Body of pancreas (tissue), 4 donors: ENCODE results near the gene LMNTD1. TPM values are rescaled to one million over a fixed set of nuclear protein-coding genes. Genes with fewer than 3 reads are reported as not detected.

ENCODE experiments used
- ATAC-seq: fragments of 150-250 bp; one replicate; pipeline ENCODE4 v1.9.1; 2016
- DNase-seq, 4 donors: peaks; one replicate each; pipeline ENCODE4 v3.0.0-alpha.2; 2019
- H3K27ac ChIP-seq, 4 donors: fragments of 200-600 bp; sonication (generic); 1 replicate in 3 of 4; 2 replicates in 1 of 4; pipeline versions ENCODE4 v1.5.1 to v1.6.1; 2016 to 2019; ENCODE audit warnings: mild to moderate bottlenecking in 1 of 4, mixed read lengths in 1 of 4, moderate library complexity in 1 of 4
- H3K27me3 ChIP-seq, 2 donors: fragments of 200-600 bp; sonication (generic); one replicate each; pipeline ENCODE4 v1.6.0; 2016; ENCODE audit warnings: mild to moderate bottlenecking in 1 of 2
- H3K36me3 ChIP-seq, 2 donors: fragments of 200-600 bp; sonication (generic); replicated peaks in 1 of 2; 2 replicates each; pipeline ENCODE4 v1.5.1; 2016; ENCODE audit warnings: low read depth in 2 of 2; ENCODE audit not compliant: insufficient read depth in 1 of 2
- H3K4me1 ChIP-seq: fragments of 200-600 bp; sonication (generic); one replicate; pipeline ENCODE4 v1.6.0; 2016
- H3K4me3 ChIP-seq, 2 donors: fragments of 200-600 bp; sonication (generic); 1 replicate in 1 of 2; 2 replicates in 1 of 2; pipeline ENCODE4 v1.5.1; 2016 to 2019
- H3K9me3 ChIP-seq, 3 donors: fragments of 200-600 bp; sonication (generic); 1 replicate in 2 of 3; 2 replicates in 1 of 3; pipeline ENCODE4 v1.5.1; 2016
- POLR2A ChIP-seq, 3 donors: fragments of 450-650 bp; IDR thresholded peaks; one replicate each; pipeline ENCODE4 v1.6.1; 2016; ENCODE audit warnings: antibody characterized with exemption in 3 of 3, mild to moderate bottlenecking in 2 of 3
- WGBS, 2 donors: methylation state at CpG; one replicate each; pipeline ENCODE4 v1.1.5; 2017; 5-methylcytosine and 5-hydroxymethylcytosine counted together
- intact Hi-C: fragments of 100-400 bp; cut with DNase I; formaldehyde crosslinking; loops from one replicate; pipeline ENCODE4 v1.15.1; 2023
- total RNA-seq, 2 donors: library from RNA; depleted of rRNA; stranded (reverse); fragments of >200 nt; gene quantifications; one replicate each; pipeline ENCODE4 v1.1.0, GENCODE V29; 2016
- TF ChIP-seq, protein P1 (sequence below), 7 experiments: fragments of 450-650 bp in 4 of 7; fragments of 200-600 bp in 3 of 7; sonication (generic) in 3 of 7; IDR thresholded peaks; one replicate each; pipeline ENCODE4 v1.5.1; 2016 to 2019; ENCODE audit warnings: antibody characterized with exemption in 7 of 7

Gene LMNTD1
- total RNA-seq, 2 donors from 2014 or later: 1.3 to 21.4 TPM

DNA sequence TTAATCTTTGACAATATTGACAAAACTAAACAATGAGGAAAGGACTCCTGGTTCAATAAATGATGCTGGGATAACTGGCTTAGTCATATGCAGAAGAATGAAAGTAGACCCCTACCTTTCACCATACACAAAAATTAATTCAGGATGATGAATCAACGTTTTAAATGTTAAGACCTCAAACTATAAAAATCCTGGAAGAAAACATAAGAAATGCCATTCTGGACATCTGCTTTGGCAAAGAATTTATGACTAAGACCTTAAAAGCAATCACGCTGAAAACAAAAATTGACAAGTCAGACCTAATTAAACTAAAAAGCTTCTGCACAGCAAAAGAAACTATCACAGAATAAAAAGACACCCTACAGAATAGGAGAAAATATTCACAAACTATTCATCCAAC lies 97.4 kb downstream of the LMNTD1 start:
- TF ChIP-seq, protein P1, sequence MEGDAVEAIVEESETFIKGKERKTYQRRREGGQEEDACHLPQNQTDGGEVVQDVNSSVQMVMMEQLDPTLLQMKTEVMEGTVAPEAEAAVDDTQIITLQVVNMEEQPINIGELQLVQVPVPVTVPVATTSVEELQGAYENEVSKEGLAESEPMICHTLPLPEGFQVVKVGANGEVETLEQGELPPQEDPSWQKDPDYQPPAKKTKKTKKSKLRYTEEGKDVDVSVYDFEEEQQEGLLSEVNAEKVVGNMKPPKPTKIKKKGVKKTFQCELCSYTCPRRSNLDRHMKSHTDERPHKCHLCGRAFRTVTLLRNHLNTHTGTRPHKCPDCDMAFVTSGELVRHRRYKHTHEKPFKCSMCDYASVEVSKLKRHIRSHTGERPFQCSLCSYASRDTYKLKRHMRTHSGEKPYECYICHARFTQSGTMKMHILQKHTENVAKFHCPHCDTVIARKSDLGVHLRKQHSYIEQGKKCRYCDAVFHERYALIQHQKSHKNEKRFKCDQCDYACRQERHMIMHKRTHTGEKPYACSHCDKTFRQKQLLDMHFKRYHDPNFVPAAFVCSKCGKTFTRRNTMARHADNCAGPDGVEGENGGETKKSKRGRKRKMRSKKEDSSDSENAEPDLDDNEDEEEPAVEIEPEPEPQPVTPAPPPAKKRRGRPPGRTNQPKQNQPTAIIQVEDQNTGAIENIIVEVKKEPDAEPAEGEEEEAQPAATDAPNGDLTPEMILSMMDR (IDR thresholded peaks at IDR 0.05): no peak
- no peak for TF ChIP-seq POLR2A (IDR thresholded peaks at IDR 0.05)
- H3K27me3 ChIP-seq: no peaks in the 10 kb centered on the region
- intact Hi-C loops: no loop called here
- H3K4me1 ChIP-seq: no peaks in the 10 kb centered on the region
- H3K36me3 ChIP-seq: no peaks in the 10 kb centered on the region
- no peak overlapping the region for H3K27ac ChIP-seq
- H3K4me3 ChIP-seq: no peak overlapping the region
- WGBS, 2 donors: 57 to 65% methylated on average over 2 of the region's 2 CpGs
- DNase-seq (no peak), ATAC-seq (no peak)
- no peaks in the 10 kb centered on the region for H3K9me3 ChIP-seq

DNA sequence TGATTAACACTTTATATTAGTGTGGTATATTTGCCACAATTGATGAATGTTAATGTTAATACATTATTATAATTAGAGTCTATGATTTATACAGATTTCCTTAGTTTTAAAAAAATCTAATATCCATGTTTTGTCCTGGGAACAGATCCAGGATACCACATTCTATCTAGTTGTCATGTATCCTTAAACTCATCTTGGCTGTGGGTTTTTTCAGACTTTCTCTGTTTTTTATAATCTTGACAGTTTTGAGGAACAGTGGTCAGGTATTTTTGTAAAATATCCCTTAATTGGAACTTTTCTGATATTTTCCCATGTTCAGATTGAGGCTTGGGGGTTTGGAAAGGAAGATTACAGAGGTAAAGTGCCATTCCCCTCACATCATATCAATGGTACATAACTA lies 104.1 kb downstream of the LMNTD1 start:
- Histone ChIP-seq H3K4me1 (no peaks in the 10 kb centered on the region), H3K27ac (no peak overlapping the region), H3K36me3 (no peaks in the 10 kb centered on the region), H3K27me3 (no peaks in the 10 kb centered on the region), H3K9me3 (no peaks in the 10 kb centered on the region), H3K4me3 (no peak overlapping the region)
- ATAC-seq (no peak), DNase-seq (no peak)
- TF ChIP-seq, protein P1 (IDR thresholded peaks at IDR 0.05): no peak
- intact Hi-C loops: no loop called here

DNA sequence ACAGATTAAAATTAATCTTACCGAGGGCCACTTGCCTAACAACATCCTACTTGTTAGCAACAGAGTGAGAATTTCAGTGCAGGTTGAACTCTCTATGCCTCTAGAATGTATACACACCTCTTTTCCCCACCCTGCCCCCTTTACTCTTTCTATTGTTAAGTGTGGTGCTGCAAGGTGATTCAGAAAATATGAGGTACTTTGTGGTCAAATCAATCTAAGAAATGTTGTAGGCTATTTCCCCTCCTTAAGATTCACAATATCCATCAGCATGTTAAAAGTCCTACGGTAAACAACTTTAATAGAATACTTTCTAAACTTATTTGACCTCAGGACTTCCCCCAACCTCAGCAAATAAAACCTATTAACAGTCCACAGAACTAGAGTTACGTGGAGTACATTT lies 106.0 kb downstream of the LMNTD1 start:
- ATAC-seq (no peak), DNase-seq (no peak)
- no peaks in the 10 kb centered on the region for H3K36me3 ChIP-seq
- 70 to 71% methylated on average over 3 of the region's 3 CpGs for WGBS, 2 donors
- TF ChIP-seq, protein P1 (IDR thresholded peaks at IDR 0.05): no peak
- no peak for TF ChIP-seq POLR2A (IDR thresholded peaks at IDR 0.05)
- no peak overlapping the region for H3K4me3 ChIP-seq
- no peaks in the 10 kb centered on the region for H3K9me3 ChIP-seq
- intact Hi-C loops: no loop called here
- H3K4me1 ChIP-seq: no peaks in the 10 kb centered on the region
- no peaks in the 10 kb centered on the region for H3K27me3 ChIP-seq
- no peak overlapping the region for H3K27ac ChIP-seq

DNA sequence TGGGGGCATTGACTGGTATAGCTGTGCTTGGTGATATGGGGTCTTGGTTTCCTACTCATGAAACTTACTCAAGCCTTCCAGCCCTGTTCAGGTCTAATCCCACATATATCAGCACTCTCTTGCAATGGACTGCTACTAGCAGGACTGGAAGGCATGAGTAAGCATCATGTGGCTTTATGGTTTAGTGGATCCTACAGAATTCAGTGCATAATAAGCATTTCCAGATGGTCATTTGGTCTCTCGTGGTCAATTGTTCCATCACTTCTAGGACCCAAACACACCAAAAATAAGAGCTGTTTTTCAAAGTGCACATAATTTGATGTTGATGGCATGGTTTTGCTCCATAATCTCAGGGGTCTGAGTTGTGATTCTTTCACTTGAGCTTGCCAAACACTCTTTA lies 114.4 kb downstream of the LMNTD1 start:
- intact Hi-C loops: loop anchor here (10.0 kb wide), 1 partner anchor 586 kb away; no protein-coding TSS in a partner anchor

More for the DNA sequence above, 114.4 kb downstream of the LMNTD1 start:
- H3K27me3 ChIP-seq: no peaks in the 10 kb centered on the region
- no peak overlapping the region for H3K27ac ChIP-seq
- H3K9me3 ChIP-seq: no peaks in the 10 kb centered on the region
- peaks cover 4% of the 10 kb centered on the region for H3K4me1 ChIP-seq
- 67 to 83% methylated on average over 1 of the region's 1 CpG for WGBS, 2 donors
- no peak overlapping the region for H3K4me3 ChIP-seq
- no peaks in the 10 kb centered on the region for H3K36me3 ChIP-seq
- TF ChIP-seq, protein P1 (IDR thresholded peaks at IDR 0.05): no peak
- no peak for TF ChIP-seq POLR2A (IDR thresholded peaks at IDR 0.05)
- no peak for ATAC-seq
- no peak for DNase-seq
